ENCODE measurements around the gene FAR1.

- no peak for TF ChIP-seq POLR2A (IDR thresholded peaks at IDR 0.05; ENCODE audit: low read depth, low read length)
- no peak for TF ChIP-seq TAF1 (IDR thresholded peaks at IDR 0.05; ENCODE audit: borderline replicate concordance, low read depth, low read length)
- no peak for TF ChIP-seq POLR2AphosphoS5 (IDR thresholded peaks at IDR 0.05; ENCODE audit: low read depth, low read length)
Measured at GRCh38 chr11:13635290-13635689, 33.2 kb upstream of the FAR1 start.
